Smooth muscle cell (in vitro differentiated cells): Measurements from ENCODE around the gene MRFAP1. TPM values are rescaled to one million over a fixed set of nuclear protein-coding genes. Genes with fewer than 3 reads are reported as not detected.

ENCODE experiments used
- DNase-seq: peaks from one replicate; lab custom pipeline; 2025; ENCODE audit not compliant: unreplicated experiment; lab: John Stamatoyannopoulos, UW
- H2AFZ ChIP-seq: fragments of 200-600 bp; sonication (generic); 2 replicates; pipeline ENCODE4 v1.6.0; 2016; ENCODE audit warnings: antibody characterized with exemption, low read depth, mild to moderate bottlenecking
- H3F3A ChIP-seq: fragments of 200-600 bp; sonication (generic); 2 replicates; pipeline ENCODE4 v1.6.0; 2017; ENCODE audit warnings: antibody characterized with exemption, low read depth
- H3K27ac ChIP-seq: fragments of 200-600 bp; sonication (generic); 2 replicates; pipeline ENCODE4 v1.5.1; 2016; ENCODE audit warnings: low read depth, mild to moderate bottlenecking
- H3K27me3 ChIP-seq: fragments of 200-600 bp; sonication (generic); 2 replicates; pipeline ENCODE4 v1.6.1; 2016; ENCODE audit warnings: low read depth, mild to moderate bottlenecking
- H3K36me3 ChIP-seq: fragments of 200-600 bp; sonication (generic); 2 replicates; pipeline ENCODE4 v1.5.1; 2016; ENCODE audit warnings: low read depth
- H3K4me1 ChIP-seq: fragments of 200-600 bp; sonication (generic); 2 replicates; pipeline ENCODE4 v1.5.1; 2016; ENCODE audit warnings: low read depth
- H3K4me2 ChIP-seq: fragments of 200-600 bp; sonication (generic); 2 replicates; pipeline ENCODE4 v1.6.0; 2016; ENCODE audit warnings: mild to moderate bottlenecking
- H3K4me3 ChIP-seq: fragments of 200-600 bp; sonication (generic); 2 replicates; pipeline ENCODE4 v1.5.1; 2016; ENCODE audit warnings: mild to moderate bottlenecking
- H3K79me2 ChIP-seq: fragments of 200-600 bp; sonication (generic); 2 replicates; pipeline ENCODE4 v1.6.0; 2016; ENCODE audit warnings: low read depth, mild to moderate bottlenecking
- H3K9ac ChIP-seq: fragments of 200-600 bp; sonication (generic); 2 replicates; pipeline ENCODE4 v1.6.0; 2016; ENCODE audit warnings: low read depth
- H3K9me3 ChIP-seq: fragments of 200-600 bp; sonication (generic); replicated peaks from 2 replicates; pipeline ENCODE4 v1.5.1; 2016; ENCODE audit warnings: low read depth
- H4K20me1 ChIP-seq: fragments of 200-600 bp; sonication (generic); 2 replicates; pipeline ENCODE4 v1.6.0; 2016; ENCODE audit warnings: low read depth
- CTCF ChIP-seq: fragments of 200-600 bp; sonication (generic); IDR thresholded peaks from 2 replicates; pipeline ENCODE4 v1.5.1; 2017; ENCODE audit warnings: borderline replicate concordance, mild to moderate bottlenecking, antibody characterized with exemption; ENCODE audit not compliant: insufficient read depth, poor library complexity, severe bottlenecking
- WGBS: methylation state at CpG from one replicate; pipeline ENCODE4 v1.1.7; 2016; ENCODE audit warnings: low lambda C conversion rate; 5-methylcytosine and 5-hydroxymethylcytosine counted together
- polyA plus RNA-seq: library from polyadenylated mRNA; unstranded; fragments of >200 nt; fragmentation: Nextera tagmentation; extraction: Ambion mirVana; gene quantifications from 2 replicates; pipeline ENCODE4 v1.2.1, GENCODE V29; 2016
- total RNA-seq: library from RNA; depleted of rRNA; stranded (reverse); fragments of >200 nt; gene quantifications from 2 replicates; pipeline ENCODE4 v1.2.3, GENCODE V29; 2014

MRFAP1 gene
- total and polyA plus RNA-seq, 2 experiments from 2014 or later, result 165 to 206 TPM

DNA sequence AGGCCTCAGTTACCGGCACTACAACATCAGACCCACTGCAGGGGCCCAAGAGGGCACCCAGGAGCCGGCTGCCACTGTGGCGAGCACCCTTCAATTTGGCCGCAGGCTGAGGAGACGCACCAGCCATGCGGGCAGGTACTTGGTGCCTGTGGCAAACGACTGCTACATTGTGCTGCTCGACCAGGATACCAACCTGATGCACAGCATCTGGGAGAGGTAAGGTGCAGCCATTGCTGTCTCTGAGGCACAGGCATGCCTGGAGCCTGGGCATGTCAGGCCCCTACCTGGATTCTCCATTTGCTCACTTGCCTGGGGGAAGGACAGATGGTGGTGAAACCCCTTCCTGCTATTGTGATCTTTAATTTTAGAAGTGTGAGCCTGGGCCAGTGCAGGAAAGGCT is 35.4 kb upstream of the MRFAP1 start:
- Histone ChIP-seq H3K27me3 (no peaks in the 10 kb centered on the region), H3K36me3 (peaks cover 4% of the 10 kb centered on the region), H2AFZ (no peak overlapping the region), H3K4me1 (no peaks in the 10 kb centered on the region), H3K9ac (no peak overlapping the region), H3K9me3 (peaks cover 3% of the 10 kb centered on the region), H3K79me2 (no peaks in the 10 kb centered on the region), H3K4me2 (no peak overlapping the region), H3K27ac (no peak overlapping the region), H3F3A (no peaks in the 10 kb centered on the region), H3K4me3 (no peak overlapping the region), H4K20me1 (no peaks in the 10 kb centered on the region)
- WGBS, result 98% methylated on average over 8 of the region's 8 CpGs
- no peak for DNase-seq
- no peak for TF ChIP-seq CTCF

DNA sequence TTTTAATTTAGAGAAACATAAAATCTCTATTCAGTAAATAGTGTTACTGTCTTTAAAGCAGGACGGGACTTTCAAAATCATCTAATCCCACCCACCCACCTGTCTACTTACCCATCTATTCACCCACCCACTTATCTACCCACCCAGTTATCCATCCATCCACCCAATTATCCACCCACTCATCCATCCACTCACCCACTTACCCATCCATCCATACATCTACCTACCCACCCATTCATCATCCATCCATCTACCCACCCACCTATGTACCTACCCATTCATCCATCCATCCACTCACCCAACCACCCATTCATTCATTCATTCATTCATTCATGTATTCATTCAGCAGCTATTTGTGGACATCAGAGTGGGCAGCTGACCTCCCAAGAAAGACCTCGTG is 34.9 kb upstream of the MRFAP1 start:
- Histone ChIP-seq H3K4me3 (no peak overlapping the region), H3K79me2 (no peaks in the 10 kb centered on the region), H3K4me1 (no peaks in the 10 kb centered on the region), H3K27me3 (no peaks in the 10 kb centered on the region), H2AFZ (no peak overlapping the region), H4K20me1 (no peaks in the 10 kb centered on the region), H3K36me3 (peaks cover 4% of the 10 kb centered on the region), H3F3A (no peaks in the 10 kb centered on the region), H3K9ac (no peak overlapping the region), H3K4me2 (no peak overlapping the region), H3K27ac (no peak overlapping the region), H3K9me3 (peaks cover 3% of the 10 kb centered on the region)
- WGBS, result 100% methylated on average over 2 of the region's 2 CpGs
- TF ChIP-seq CTCF, result no peak
- no peak for DNase-seq

DNA sequence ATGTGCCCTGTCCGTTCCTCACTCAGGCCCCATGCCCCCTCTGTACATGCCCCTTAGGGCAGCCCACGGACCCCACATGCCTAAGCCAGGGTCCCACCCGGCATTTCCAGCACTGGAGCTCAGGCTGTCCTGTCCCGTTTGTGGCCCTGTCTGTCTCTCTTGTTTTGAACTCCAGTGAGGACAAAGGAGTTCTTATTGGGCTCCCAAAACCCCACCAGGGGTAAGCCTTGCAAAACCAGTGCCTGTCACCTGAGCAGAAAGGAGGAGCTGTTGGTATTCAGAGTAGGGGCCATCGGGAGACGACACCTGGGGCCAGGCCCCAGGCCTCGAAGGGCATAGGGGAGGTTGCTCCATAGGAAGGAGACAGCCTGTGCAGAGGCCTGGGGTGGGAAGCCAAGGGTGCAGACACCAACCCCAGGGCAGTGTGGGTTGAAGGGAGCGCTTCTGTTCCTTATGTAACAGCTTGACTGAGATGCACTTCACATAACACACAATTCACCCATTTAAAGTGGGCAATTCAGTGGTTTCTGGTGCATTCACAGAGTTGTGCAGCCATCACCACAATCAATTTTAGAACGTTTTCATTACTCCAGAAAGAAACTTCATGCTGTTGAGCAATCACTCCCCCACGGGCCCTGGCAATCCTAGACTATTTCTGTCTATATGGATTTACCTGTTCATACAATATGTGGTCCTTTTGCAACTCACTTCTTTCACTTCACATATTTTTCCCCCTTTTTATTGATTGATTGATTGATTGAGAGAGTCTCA is 33.8 kb upstream of the MRFAP1 start:
- Histone ChIP-seq H3F3A (no peaks in the 10 kb centered on the region), H3K79me2 (no peaks in the 10 kb centered on the region), H4K20me1 (no peaks in the 10 kb centered on the region), H3K36me3 (peaks cover 4% of the 10 kb centered on the region), H3K27ac (no peak overlapping the region), H3K27me3 (no peaks in the 10 kb centered on the region), H3K4me2 (no peak overlapping the region), H3K4me1 (no peaks in the 10 kb centered on the region), H3K4me3 (no peak overlapping the region), H2AFZ (no peak overlapping the region), H3K9me3 (peaks cover 3% of the 10 kb centered on the region), H3K9ac (no peak overlapping the region)
- TF ChIP-seq CTCF, result no peak
- no peak for DNase-seq
- WGBS, result 96% methylated on average over 10 of the region's 10 CpGs
